Amniotic epithelial cell (primary cell): ENCODE results near the gene PLXDC2.
"Not testable (repeated sequence)": the region's sequence is repeated elsewhere in the genome, so short reads cannot be mapped to it uniquely, and the experiment has no call there.

Experiments
- DNase-seq: peaks from one replicate; pipeline ENCODE4 v3.0.0-alpha.2; 2010; ENCODE audit warnings: low read depth

PLXDC2 gene

DNA sequence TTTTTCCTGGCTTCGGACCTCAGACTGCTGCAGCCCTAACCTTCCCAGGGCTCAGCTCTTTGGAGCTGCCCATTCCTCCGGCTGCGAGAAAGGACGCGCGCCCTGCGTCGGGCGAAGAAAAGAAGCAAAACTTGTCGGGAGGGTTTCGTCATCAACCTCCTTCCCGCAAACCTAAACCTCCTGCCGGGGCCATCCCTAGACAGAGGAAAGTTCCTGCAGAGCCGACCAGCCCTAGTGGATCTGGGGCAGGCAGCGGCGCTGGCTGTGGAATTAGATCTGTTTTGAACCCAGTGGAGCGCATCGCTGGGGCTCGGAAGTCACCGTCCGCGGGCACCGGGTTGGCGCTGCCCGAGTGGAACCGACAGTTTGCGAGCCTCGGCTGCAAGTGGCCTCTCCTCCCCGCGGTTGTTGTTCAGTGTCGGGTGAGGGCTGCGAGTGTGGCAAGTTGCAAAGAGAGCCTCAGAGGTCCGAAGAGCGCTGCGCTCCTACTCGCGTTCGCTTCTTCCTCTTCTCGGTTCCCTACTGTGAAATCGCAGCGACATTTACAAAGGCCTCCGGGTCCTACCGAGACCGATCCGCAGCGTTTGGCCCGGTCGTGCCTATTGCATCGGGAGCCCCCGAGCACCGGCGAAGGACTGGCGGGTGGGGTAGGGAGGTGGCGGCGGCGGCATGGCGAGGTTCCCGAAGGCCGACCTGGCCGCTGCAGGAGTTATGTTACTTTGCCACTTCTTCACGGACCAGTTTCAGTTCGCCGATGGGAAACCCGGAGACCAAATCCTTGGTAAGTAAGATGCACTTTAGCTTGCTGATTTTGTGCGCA, at the start of gene PLXDC2:
Gene PLXDC2 (plus strand): TSS at position 22 of the 820 bp plus-strand sequence.
- DNase-seq: peak; percentile 34

DNA sequence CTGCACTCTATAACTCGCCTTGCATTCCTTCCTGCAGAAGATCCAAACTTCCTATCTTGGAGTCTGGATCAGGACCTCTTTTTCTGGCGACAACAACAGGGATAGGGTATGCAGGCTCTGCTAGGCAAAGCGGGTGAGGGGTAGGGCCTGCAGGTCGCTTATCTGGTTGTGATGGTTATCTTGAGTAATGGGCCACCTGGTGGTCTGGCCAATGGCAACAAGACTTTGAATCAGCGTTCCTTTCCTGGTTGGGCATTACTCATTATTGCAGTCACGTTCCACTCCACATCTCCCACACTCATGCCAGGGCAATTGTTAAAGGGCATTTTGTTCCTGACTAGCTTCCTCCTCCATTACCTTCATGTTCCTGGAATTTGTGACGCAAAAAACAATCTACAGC, 48.4 kb upstream of the PLXDC2 start:
- DNase-seq: peak; percentile 41

DNA sequence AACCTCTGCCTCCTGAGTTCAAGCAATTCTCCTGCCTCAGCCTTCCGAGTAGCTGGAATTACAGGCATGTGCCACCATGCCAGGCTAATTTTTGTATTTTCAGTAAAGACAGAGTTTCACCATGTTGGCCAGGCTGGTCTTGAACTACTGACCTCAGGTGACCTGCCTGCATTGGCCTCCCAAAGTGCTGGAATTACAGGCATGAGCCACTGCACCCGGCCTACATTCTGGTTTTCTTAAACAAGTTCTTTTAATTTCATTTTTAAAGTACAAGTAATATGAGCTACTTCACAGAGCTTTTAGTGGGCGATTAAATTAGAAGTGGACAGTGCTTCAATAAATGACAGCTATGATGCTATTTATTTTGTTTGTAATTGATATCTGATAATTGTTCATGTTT, 46.4 kb upstream of the PLXDC2 start:
- DNase-seq: not testable (repeated sequence)

DNA sequence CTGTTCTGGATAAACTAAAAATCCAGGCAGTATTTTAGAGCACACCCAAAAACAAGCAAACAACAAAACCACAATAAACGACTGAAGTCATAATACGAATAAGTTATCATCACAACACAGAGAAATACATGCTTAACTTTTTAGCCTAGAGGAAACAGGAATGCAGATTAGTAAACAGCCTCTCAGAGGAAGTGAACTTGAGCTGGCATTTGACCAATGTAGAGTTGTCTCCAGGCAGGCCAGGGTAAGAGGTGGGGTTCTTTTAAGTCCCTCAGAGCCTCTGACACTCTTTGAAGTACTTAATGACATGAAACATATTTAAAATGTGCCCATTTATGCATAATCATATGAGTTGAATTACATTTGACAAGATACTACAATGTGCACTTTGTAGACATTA, 43.3 kb upstream of the PLXDC2 start:
- no peak for DNase-seq

DNA sequence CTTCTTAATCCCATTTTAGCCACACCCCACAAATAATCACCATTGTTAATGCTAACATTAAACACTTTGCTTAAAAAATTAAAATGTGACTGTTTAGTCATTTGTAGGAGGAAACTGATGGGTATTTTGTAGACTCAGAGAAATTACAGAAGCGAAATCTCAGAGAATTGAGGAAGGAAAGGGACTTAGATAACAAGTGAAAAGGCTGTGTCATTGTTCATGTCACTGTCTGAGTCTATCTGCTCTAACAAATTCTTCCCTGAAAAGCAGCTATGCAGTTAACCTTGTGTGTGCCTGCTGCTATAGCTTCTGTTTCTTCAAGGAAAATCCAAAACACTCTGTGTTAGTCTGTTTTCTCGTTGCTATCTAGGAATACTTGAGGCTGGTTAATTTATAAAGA, 40.9 kb upstream of the PLXDC2 start:
- DNase-seq: no peak

DNA sequence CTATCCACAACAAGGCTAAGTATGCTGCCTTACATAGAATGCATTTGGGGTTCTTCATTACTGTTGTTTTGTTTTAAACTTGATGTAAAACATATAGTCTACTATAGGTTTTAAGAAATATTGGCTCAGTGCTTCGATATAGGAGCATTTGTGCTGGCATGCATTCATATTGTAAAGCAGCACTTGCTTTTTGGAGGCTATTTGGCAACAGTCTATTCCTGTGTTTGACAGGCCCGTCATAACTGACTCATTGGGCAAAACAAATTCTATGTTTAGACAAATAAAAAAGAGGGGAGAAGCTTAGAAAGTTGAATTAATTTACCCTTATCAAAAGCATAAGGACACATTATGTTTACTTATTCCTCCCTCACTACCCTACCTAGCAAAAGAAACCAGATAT, 38.4 kb upstream of the PLXDC2 start:
- DNase-seq: no peak

DNA sequence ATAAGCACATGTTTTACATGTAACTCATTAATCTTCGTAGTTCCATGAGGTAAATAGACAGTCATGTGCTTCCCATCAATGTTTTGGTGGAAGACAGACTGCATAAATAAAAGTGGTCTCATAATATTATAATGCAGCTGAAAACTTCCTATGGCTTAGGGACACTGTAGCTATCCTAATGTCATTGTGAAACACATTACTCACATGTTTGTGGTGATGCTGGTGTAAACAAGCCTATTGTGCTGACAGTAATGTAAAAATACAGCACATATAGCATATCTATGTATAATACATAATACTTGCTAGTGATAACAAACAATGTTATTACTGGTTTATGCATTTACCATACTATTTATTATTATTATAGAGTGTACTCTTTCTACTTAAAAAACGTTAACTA, 37.2 kb upstream of the PLXDC2 start:
- no peak for DNase-seq

DNA sequence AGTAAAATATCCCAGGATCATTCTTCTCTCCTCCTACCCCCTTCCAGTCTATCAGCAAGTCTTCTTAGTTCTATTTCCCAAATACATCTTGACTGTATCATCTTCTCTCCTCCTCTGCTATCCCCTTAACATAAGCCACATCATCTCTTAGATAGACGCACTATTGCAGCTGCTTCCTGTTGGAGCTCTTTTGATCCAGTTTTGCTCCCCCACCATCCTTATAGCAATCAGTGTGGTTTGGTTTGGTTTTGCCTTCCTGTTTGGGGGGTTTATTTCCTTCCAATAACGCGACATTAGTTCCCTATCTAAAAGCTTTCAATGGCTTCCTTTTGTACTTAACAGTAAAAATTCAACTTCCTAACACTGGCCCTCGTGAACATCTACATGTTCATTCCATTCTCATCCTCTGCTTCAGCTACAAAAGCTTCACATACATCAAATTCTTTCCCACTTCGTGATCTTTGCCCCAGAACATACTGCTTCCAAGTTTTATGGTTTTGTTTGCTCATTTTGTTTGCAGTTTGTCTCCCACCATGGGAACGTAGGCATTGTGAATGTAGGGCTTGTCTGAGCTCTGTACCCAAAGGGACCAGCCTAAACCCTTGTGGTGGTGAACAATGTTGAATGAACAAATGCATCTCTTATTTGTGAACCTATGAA, 33.7 kb upstream of the PLXDC2 start:
- DNase-seq: no peak

DNA sequence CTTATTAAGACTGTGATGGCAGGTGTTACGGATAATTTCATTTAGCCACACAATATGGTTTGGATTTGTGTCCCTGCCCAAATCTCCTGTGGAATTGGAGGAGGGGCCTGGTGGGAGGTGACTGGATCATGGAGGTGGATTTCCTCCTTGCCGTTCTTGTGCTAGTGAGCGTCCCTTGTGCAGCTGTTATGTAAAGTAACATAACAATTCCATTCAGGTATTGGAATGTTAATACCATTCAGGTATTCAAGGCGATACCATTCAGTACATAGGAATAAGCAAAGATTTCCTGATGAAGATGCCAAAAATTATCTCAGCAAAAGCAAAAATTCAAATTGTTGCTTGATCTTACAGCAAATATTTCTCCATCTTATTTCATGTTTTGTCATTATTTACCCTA, 32.5 kb upstream of the PLXDC2 start:
- no peak for DNase-seq

DNA sequence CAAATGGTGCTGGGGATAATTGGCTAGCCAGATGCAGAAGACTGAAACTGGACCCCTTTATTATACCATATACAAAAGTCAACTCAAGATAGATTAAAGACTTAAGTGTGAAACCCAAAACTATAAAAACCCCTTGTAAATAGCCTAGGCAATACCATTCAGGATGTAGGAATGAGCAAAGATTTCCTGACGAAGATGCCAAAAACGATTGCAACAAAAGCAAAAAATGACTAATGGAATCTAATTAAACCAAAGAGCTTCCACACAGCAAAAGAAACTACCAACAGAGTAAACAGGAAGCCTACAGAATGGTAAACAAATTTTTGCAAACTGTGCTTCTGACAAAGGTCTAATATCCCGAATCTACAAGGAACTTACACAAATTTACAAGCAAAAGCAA, 30.9 kb upstream of the PLXDC2 start:
- DNase-seq: no peak

DNA sequence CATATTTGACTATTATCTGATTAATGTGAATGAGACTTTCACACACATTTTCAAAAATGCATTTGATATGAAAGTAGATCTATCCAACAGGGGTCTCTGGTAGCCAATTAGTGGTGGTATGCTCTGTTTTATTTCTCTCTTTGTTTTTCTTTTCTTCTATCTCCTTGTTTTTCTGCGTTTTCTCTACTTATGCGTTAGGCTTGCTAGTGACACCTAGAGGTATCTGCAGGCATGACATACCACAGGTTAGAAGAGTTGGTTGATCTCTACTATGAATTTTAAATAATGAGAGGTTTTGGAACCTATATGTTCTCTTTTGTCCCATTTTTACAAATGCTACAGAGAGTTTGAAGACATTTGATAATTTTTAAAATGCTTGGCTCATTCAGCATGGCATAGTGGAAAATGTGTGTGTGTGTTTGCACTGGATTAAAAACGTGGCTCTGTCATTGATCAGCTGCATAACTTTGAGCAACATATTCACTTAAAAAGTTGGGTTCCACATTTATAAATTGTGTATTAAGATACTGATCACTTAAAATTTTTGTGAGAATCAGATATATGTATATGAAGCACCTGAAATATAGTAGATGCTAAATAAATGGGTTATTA, 28.1 kb upstream of the PLXDC2 start:
- peak; percentile 70 for DNase-seq

DNA sequence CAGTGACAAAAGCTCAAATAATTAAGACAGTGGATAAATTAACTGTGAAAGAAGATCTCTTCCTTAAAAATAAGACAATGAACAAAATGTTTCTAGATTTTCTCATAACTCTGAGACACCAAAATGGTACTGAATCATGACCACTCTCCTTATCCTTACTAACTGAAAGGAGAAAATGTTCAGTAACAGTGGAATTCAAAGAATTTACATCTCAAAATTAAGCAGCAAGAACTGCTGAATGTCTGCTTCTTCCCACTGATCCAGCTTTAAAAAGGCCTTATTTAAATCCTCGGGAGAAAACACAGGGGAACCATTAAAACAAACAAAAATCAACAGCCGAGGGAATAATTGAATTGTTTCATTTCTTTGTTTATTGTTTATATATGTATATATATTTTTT, 27.3 kb upstream of the PLXDC2 start:
- DNase-seq: no peak

DNA sequence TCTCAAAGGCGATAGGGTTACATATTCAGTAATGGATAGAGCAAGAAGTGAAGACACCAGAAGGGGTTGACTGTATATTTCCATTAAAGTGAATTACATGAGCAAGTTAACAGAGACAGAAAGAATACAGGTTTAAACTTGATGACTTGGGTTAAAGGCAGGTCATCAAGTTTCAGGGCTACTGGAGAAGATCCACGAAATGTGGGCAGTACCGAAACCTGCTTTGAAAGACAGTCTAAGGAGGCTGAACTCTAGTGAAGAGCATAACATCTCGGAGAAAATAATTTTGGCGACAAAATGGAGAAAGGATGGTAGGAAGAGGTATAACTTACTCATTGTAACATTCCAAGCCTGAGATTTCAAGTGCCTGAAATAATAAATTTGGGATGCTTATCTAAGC, 26.6 kb upstream of the PLXDC2 start:
- no peak for DNase-seq

DNA sequence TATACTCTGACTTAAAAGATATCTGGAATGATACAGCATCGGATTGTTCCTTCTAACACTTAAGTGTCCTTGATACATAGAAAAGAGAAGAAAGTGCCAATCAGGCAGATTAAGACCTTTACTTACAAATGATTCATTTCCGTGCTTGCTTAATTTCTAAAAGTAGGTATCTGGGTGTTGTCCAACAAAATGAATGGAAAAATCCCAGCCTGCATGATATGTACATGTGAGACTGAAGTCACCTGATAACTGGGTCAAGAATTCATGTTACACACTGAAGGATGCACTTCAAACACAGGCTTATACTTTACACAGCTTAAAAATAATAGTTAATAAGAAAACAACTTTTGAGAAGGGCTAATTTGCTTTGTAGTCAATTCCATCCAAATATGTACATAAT, 25.2 kb upstream of the PLXDC2 start:
- DNase-seq: peak; percentile 10

DNA sequence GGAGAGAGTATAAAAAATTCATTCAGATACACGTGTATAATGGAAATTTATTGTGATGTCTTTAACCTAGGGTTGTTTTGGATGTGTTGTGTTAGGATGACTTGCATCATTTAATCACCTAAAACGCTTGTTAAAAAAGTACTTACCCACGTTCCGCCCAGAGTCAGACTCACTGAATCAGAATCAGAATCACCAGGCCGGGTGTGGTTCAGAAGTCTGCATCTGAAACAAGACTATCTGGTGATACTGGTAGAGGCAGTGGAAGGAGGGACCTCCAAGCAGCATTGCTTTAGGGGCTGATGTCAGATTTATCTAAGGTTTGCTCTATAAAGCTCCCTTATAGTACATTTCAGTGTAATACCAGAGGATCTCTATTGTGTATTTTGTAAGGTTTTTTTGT, 20.5 kb upstream of the PLXDC2 start:
- no peak for DNase-seq

DNA sequence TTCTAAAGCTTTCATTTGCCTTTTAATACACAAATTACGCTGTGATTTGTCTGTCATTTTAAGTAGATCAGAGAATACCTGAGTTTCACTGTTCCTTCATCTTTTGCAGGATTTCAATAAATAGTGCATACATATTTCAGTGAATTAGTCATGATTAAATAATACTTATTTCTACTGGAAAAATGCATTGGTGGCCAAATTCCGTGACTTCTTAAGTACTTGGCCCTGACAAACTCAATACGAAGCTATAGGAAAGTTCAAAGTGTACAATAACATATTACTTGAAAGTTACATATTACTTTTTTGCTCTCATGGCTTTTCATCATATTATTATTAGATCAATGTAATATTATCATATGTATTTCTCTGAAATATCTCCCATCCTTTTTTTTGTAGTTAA, 16.1 kb upstream of the PLXDC2 start:
- DNase-seq: no peak

DNA sequence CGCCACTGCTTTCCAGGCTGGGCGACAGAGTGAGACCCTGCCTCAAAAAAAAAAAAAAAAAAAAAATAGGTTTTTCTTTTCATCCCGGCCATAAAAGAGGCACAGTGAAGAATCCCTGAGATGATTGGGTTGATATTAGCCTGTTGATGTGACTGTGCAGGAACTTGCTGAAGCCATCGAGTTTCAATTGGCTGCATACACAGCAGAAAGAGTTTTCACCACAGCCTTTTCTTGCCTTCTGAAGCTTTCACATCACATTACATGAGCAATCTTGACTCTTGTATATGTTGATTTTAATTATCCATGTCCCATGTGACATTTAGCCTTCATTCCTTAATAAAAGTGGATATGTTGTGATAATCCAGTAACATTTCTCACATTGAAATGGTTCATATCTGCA, 14.9 kb upstream of the PLXDC2 start:
- no peak for DNase-seq

DNA sequence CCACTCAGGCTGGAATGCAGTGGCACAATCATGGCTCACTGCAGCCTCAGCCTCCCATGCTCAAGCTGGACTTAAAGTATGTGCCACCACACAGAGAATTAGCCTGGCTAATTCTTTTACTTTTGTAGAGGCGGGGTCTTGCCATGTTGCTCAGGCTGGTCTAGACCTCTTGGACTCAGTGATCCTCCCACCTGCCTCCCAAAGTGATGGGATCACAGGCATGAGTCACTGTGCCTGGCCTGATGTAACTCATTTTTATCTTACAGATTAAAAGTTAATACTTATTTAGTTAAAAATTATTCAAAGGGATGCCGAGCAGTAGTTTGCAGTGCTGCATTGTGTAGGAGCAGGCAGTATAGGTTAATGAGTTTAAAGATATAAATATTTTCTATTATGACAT, 12.6 kb upstream of the PLXDC2 start:
- peak; percentile 25 for DNase-seq

DNA sequence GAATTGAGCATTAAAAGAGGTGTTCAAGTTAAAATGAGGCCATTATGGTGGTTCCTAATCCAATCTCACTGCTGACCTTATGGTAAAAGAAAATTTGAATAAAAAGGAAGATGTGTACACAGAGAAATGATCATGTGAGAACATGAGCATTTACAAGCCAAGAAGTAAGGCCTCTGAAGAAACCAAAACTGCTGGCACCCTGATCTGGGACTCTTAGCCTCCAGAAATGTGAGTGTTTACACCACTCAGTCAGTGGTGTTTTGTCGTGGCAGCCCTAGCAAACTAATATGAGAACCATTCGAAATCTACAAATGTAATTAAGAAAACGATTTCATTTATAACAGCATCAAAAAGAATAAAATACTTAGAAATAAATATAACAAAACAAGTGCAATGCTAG, 6.8 kb upstream of the PLXDC2 start:
- no peak for DNase-seq

DNA sequence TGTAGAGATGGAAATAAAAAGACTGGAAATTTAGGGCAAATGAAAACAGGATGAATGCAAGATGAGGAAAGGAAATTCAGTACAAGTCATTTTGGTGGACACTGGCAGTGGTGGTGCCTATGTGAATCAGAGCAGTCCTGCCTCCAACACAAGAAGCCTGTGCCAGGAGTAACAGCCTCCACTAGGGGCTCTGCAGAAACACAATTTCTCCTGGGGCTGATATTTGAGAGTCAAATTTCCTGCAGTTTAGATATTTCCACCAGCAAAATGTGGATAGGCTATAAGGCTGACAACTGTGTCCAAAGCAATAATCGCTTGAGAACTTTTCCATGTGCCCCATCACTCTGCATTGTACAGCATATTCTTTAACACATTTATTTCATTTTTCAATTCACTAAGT, 4.7 kb upstream of the PLXDC2 start:
- peak; percentile 51 for DNase-seq

DNA sequence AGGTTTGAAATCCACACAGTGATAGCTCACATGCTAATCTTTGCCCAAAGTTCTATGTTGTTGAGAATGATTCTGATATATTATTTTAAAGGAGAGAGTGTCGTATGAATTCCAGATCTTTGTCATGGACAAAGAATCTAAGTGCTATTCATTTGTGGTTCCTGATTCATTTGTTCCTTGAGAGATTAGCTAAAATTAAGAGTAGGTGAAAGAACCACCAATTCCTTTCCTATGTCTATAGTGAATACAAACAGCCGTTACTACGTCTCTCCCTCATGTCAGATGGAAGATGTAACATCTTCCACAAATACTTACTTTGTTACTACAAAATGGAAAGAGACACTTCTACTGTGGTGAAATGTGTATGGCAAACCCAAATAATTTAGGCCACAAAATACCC, 3.3 kb upstream of the PLXDC2 start:
- DNase-seq: no peak

DNA sequence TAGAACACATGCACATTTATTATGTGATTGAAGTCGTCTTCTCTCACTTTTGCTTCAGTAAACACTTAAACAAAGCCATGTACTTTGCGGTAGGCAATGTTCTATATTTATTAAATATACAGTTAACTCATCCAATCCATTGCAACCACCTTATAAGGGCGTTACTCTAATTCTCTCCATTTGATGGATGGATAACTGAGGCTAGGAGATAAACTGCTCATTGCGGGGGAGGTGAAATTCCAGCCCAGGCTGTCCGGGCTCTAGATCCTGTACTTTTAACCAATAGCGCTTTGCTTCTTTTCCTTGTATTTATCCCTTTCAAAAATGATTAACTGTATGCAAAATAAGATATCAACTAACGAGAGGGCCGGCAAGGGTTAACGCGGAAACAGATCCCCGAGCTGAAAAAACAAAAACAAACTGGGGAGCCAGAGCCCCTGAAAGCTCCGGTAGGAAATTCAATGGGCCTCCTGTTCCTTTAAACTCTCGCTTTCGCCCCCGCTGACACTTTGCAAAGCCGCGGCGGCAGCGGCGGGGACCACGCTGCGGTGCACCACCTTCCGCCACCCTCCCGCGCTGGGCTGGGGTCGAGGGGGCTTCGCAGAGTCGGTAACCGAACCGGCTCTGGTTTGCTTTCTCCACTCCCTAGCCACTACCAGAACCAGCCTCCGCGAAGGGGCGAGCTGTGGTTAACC, 1.0 kb upstream of the PLXDC2 start:
- peak; percentile 59 for DNase-seq
